Muscle layer of colon (tissue), 2 donors: ENCODE measurements around the gene LAMTOR5.

Source experiments
- H3K27ac ChIP-seq: one replicate; pipeline ENCODE4 v1.7.0; 2013; ENCODE audit warnings: low read depth, mild to moderate bottlenecking, low read length, moderate library complexity
- H3K27me3 ChIP-seq, 2 donors: one replicate each; pipeline ENCODE4 v1.7.0; 2013; ENCODE audit warnings: low read length in 2 of 2, mild to moderate bottlenecking in 2 of 2; ENCODE audit not compliant: insufficient read depth in 2 of 2, control insufficient read depth in 1 of 2
- H3K36me3 ChIP-seq: one replicate; pipeline ENCODE4 v1.7.0; 2013; ENCODE audit warnings: mild to moderate bottlenecking, low read length; ENCODE audit not compliant: insufficient read depth
- H3K4me1 ChIP-seq: one replicate; pipeline ENCODE4 v1.7.0; 2013; ENCODE audit warnings: mild to moderate bottlenecking, low read length; ENCODE audit not compliant: insufficient read depth
- H3K4me3 ChIP-seq, 2 donors: one replicate each; pipeline ENCODE4 v1.7.0; 2013; ENCODE audit warnings: low read length in 2 of 2, low read depth in 1 of 2, mild to moderate bottlenecking in 1 of 2, moderate library complexity in 1 of 2
- H3K9ac ChIP-seq: one replicate; pipeline ENCODE4 v1.7.0; 2013; ENCODE audit warnings: low read length
- H3K9me3 ChIP-seq: one replicate; pipeline ENCODE4 v1.7.0; 2013; ENCODE audit warnings: mild to moderate bottlenecking, low read length
- donor health status: abdominal sarcoma.
- donor health status: Adenocarcinoma of cecum.

The LAMTOR5 gene

DNA sequence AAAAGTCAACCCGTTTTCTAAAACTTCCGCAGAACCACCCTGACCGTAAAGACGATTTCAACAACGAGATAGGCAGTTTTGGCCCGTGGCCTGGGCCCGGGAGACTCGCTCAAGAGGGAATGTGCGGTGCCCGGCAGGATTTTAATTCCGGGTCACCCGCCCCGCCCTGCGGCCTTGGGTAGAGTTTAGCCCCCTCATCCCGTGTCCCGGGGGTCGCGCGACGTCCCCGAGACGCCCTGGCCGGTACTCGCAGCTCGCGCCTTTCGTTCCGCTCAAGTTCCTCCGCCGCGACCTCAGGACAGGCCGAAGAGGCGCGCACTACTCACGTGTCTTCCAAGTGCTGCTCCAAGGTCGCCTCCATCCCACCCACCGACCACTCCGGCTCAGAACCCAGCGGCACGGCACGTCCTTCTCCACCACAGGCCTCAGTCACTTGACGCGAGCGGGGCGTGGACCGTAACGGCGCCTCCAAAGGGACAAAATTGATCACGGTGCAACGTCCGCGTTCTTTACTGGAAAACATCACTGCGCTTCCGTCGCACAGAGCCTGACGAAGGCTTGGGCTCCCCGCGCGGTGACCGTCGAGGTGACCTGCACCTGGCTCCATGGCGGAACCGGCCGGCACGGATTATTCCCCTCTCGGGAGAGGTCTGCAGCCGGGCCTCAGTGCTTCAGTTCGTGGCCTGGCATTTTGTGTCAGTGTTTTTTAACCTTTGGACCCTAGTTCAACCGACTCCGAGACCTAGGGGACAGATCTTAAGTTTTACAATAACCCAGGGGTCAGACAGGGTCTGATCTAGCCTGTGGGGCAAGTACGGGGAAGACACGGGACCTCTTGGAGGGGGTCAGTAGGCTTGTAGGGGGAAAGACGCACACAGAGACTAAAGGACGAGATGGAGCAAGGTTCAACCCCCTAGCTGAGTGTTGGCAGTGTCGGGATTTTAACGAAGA lies at the start of gene LAMTOR5:
TSS of gene LAMTOR5 (minus strand) at position 435 of the 951 bp plus-strand sequence. CDS start at position 361, 74 bp downstream.
- H3K4me1 ChIP-seq: peaks cover 21% of the 10 kb centered on the region
- H3K9me3 ChIP-seq: no peaks in the 10 kb centered on the region
- H3K4me3 ChIP-seq: peak within 1 kb of the TSS; percentile 94 to 97
- H3K9ac ChIP-seq: peak within 1 kb of the TSS; percentile 93
- peaks cover 23% of the 10 kb centered on the region for H3K36me3 ChIP-seq
- peak within 1 kb of the TSS; percentile 97 for H3K27ac ChIP-seq
- H3K27me3 ChIP-seq: no peaks in the 10 kb centered on the region

DNA sequence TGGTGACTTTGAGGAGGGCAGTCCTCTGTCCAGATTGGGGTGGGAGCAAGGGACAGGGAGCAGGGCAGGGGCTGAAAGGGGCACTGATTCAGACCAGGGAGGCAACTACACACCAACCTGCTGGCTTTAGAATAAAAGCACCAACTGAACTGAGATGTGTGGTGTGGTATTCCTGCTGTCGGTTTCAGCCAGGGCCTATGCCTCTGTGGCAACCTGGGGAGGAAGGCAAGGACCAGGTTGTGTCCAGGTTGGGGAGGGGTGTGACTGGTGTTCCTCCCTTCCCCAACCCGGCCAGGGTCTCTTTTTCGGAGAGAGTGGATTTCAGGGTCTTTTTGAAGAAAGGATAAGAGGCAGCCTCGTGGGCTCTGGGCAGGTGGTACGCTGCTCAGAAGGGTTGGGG lies 49.7 kb upstream of the LAMTOR5 start:
- no peaks in the 10 kb centered on the region for H3K36me3 ChIP-seq
- no peak overlapping the region for H3K9ac ChIP-seq
- no peaks in the 10 kb centered on the region for H3K4me1 ChIP-seq
- peaks cover 0 to 5% of the 10 kb centered on the region in 2 donors for H3K27me3 ChIP-seq
- H3K9me3 ChIP-seq: no peaks in the 10 kb centered on the region
- H3K27ac ChIP-seq: no peak overlapping the region
- no peak overlapping the region for H3K4me3 ChIP-seq

DNA sequence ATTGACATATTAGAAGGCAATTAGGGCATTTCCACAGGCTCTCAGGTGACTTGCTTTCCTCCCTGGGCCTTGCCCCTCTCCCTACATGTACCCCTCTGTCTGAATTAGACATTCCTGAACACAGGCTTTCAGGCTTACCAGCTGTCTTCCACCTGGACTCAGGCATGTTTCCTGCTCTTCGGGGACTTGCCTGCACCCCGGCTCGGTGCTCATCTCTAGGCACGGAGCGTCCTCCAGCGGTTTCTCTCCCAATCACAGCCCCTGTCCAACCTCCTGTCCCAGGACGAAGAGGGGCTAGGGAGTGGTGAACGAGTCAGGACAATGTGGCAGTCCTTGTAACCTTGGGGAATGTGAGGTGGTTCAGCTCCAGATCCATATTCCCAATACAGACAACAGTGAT lies 47.7 kb upstream of the LAMTOR5 start:
- Histone ChIP-seq H3K4me3 (no peak overlapping the region), H3K9ac (no peak overlapping the region), H3K36me3 (no peaks in the 10 kb centered on the region), H3K27ac (no peak overlapping the region), H3K9me3 (no peaks in the 10 kb centered on the region), H3K27me3 (peaks cover 0 to 8% of the 10 kb centered on the region in 2 donors), H3K4me1 (no peaks in the 10 kb centered on the region)

DNA sequence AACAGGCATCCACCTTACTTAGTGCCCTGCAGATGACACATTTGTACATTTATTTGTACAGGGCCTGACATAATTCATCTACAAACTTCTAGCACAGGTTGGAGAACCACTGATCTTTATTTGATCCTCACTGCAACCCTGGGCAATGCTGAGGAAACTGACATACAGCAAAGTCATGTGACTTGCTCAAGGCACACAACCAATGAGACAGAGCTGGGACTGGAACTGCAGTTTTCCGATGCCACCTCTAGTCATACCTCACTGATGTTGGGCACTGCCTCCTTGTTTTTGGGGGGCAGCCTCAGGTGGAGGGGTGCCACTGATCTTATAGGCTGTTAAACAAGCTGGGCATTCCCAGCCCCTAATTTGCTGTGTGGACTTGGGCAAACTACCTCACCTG lies 46.8 kb upstream of the LAMTOR5 start:
- Histone ChIP-seq H3K36me3 (no peaks in the 10 kb centered on the region), H3K27me3 (peaks cover 0 to 8% of the 10 kb centered on the region in 2 donors), H3K4me3 (no peak overlapping the region), H3K9me3 (no peaks in the 10 kb centered on the region), H3K9ac (no peak overlapping the region), H3K27ac (no peak overlapping the region), H3K4me1 (no peaks in the 10 kb centered on the region)

DNA sequence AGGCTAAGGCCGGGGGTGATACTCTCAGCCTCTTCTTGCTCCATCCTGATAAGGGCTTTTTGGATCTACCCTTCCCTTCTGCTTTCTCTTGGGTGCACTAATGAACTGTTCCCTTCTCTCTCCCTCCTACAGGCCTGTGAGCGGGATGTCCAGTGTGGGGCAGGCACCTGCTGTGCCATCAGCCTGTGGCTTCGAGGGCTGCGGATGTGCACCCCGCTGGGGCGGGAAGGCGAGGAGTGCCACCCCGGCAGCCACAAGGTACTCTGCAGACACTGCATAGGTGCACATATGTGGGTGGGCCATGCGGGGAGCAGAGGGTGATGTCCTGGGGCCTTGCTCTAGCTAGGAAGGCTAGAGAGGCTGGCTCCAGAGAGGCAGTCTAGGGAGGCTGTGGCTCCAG lies 46.3 kb upstream of the LAMTOR5 start:
- Histone ChIP-seq H3K9me3 (no peaks in the 10 kb centered on the region), H3K9ac (no peak overlapping the region), H3K4me1 (no peaks in the 10 kb centered on the region), H3K4me3 (no peak overlapping the region), H3K27me3 (peaks cover 0 to 8% of the 10 kb centered on the region in 2 donors), H3K27ac (no peak overlapping the region), H3K36me3 (no peaks in the 10 kb centered on the region)

DNA sequence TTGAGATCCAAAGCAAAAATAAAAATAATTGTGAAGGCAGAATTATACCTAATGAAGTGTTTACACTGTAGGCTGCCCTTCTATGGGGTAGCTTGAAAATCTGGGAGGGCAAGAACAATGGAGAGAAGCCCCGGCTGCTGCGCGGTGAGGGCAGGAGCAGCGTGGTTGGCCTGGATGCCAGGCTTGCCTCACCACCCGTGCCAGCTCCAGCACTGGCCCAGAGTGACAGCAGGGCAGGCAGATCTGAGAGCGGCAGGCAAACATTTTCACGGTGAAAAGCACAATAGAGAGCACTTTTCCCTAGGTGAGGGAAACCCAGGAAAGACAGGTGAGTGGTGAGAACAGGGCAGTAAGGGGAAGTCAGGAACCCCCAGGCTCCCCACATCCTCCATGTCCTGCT lies 44.8 kb upstream of the LAMTOR5 start:
- H3K9ac ChIP-seq: no peak overlapping the region
- H3K4me1 ChIP-seq: no peaks in the 10 kb centered on the region
- H3K36me3 ChIP-seq: no peaks in the 10 kb centered on the region
- no peak overlapping the region for H3K4me3 ChIP-seq
- H3K27me3 ChIP-seq: peaks cover 0 to 8% of the 10 kb centered on the region in 2 donors
- no peak overlapping the region for H3K27ac ChIP-seq
- H3K9me3 ChIP-seq: no peaks in the 10 kb centered on the region

DNA sequence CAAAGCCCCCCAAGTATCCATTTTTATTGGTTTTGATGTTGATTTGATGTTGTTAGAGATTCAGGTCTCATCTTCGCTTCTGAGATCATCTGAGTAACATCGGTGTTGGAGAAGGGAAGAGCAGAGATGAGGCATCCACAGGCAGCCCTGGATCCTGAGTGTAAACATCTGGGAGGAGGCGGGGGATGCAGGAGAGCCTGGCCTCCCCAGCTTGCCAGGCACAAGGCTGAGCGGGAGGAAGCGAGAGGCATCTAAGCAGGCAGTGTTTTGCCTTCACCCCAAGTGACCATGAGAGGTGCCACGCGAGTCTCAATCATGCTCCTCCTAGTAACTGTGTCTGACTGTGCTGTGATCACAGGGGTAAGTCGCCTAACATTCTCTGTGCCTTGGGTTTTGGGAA lies 43.4 kb upstream of the LAMTOR5 start, which contains the start of gene PROK1:
TSS of gene PROK1 (plus strand) at position 221 of the 400 bp plus-strand sequence. CDS start at position 289, 68 bp downstream.
- H3K27me3 ChIP-seq: peaks cover 0 to 8% of the 10 kb centered on the region in 2 donors
- H3K4me1 ChIP-seq: no peaks in the 10 kb centered on the region
- no peaks in the 10 kb centered on the region for H3K9me3 ChIP-seq
- H3K27ac ChIP-seq: no peak within 1 kb of the TSS
- no peaks in the 10 kb centered on the region for H3K36me3 ChIP-seq
- H3K9ac ChIP-seq: no peak within 1 kb of the TSS
- no peak within 1 kb of the TSS for H3K4me3 ChIP-seq

DNA sequence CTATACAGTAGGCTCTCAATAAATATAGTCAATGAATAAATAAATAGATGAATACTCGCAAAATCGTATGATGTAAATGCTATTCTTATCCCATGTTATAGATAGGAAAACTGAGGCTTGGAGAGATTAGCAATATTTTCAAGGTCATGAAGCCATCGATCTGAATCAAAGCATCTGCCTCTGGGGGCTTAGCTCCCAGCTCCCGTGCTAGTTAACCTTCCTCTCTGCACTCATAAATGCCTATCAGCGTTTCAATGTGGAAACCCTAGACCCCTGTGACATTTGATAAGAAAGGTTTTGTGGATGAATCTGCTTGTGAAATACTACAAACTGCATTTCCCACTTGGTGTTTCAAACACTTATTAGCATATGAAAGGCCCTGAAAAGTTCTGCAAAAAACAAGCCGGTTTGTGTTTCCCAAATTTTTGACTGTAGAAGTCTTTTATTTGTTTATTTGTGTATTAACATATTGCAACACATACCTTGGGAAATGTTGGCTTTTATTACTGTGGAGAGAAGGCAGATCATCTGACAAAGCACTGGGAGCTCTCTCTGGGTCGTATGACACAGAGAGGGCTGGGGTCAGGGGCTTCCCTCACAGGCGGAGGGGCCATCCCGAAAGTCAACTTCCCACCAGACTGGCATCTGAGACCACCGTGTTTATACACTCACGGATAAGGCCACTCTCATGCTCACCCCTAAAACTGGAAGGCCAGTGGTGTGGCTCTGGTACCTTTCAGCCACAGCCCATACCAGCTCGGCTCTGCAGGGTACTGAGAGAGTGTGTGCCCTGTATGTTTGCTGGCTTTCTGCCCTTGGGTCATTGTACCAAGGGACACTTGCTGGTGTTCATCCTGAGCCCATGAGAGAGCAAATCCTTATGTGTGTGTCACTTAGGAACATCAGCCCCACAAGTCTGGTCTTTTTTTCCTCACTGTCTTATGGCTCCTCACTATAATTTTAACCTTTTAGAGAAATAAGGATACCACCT lies 42.5 kb upstream of the LAMTOR5 start:
- Histone ChIP-seq H3K36me3 (no peaks in the 10 kb centered on the region), H3K4me3 (no peak overlapping the region), H3K27me3 (peaks cover 0 to 8% of the 10 kb centered on the region in 2 donors), H3K27ac (no peak overlapping the region), H3K4me1 (no peaks in the 10 kb centered on the region), H3K9ac (no peak overlapping the region), H3K9me3 (no peaks in the 10 kb centered on the region)

DNA sequence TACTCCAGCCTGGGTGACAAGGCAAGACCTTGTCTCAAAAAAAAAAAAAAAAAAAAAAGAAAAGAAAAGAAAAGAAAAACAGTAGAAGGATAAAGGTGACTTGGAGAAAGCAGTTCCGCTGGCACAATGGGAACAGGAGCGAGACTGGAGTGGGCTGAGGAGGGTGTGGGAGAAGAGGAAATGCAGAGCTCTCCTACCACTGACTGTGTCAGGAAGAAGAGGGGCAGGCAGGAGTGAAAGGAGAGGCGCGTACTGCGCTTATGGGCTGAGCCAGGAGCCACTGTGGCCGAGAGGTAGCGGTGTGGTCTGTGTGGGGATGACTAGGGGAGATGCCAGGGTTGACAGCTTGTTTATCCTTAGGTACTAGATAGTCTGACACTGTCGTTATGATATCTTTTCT lies 37.1 kb upstream of the LAMTOR5 start:
- no peak overlapping the region for H3K27ac ChIP-seq
- no peaks in the 10 kb centered on the region for H3K36me3 ChIP-seq
- no peak overlapping the region for H3K4me3 ChIP-seq
- no peaks in the 10 kb centered on the region for H3K27me3 ChIP-seq
- no peaks in the 10 kb centered on the region for H3K4me1 ChIP-seq
- H3K9ac ChIP-seq: no peak overlapping the region
- no peaks in the 10 kb centered on the region for H3K9me3 ChIP-seq

DNA sequence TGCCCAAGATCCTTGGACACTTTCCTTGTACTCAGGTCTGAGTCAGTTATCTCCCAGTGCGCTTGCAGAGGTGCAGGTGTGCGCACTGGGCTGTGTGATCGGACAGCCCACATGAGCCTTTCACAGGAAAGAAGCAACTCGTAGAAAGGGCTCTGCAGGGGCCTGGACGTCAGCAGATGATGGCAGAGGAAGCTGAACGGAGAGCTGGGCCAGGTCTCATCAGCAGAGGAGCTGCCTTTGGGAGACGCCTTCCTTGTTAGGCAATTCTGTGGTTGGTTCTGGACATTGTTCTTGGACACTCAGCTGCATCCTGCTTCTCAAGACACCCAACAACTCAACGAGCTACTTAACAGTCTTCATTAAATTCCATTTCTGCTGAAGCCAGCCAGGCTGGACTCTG lies 36.0 kb upstream of the LAMTOR5 start:
- H3K9me3 ChIP-seq: no peaks in the 10 kb centered on the region
- H3K36me3 ChIP-seq: no peaks in the 10 kb centered on the region
- no peak overlapping the region for H3K9ac ChIP-seq
- H3K27me3 ChIP-seq: no peaks in the 10 kb centered on the region
- no peak overlapping the region for H3K27ac ChIP-seq
- no peak overlapping the region for H3K4me3 ChIP-seq
- H3K4me1 ChIP-seq: no peaks in the 10 kb centered on the region

DNA sequence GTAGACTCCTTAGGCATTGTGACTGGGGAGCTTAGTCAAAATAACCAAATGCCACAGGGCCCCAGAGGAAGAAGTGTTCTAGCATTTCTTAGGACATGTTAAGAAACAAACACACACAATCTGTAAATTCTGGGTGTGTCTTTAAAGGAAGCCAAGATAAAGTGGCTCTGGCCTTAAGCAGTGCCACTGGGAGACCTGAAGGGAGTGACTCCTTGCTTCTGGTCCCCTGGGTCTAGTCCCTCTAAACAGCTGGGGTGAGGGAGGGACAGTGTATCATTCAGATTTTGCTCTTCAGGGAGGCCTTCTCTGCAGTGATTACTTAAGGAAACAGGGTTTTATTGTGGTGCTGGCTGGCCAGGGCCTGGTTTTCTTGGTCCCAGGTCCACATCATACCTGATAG lies 34.4 kb upstream of the LAMTOR5 start:
- Histone ChIP-seq H3K4me1 (no peaks in the 10 kb centered on the region), H3K9me3 (no peaks in the 10 kb centered on the region), H3K4me3 (no peak overlapping the region), H3K27me3 (no peaks in the 10 kb centered on the region), H3K36me3 (no peaks in the 10 kb centered on the region), H3K27ac (no peak overlapping the region), H3K9ac (no peak overlapping the region)
